ENCODE results near the gene MRTO4.
A peak's percentile ranks its signal among the peaks of the same experiment; 100 is the strongest.

DNA sequence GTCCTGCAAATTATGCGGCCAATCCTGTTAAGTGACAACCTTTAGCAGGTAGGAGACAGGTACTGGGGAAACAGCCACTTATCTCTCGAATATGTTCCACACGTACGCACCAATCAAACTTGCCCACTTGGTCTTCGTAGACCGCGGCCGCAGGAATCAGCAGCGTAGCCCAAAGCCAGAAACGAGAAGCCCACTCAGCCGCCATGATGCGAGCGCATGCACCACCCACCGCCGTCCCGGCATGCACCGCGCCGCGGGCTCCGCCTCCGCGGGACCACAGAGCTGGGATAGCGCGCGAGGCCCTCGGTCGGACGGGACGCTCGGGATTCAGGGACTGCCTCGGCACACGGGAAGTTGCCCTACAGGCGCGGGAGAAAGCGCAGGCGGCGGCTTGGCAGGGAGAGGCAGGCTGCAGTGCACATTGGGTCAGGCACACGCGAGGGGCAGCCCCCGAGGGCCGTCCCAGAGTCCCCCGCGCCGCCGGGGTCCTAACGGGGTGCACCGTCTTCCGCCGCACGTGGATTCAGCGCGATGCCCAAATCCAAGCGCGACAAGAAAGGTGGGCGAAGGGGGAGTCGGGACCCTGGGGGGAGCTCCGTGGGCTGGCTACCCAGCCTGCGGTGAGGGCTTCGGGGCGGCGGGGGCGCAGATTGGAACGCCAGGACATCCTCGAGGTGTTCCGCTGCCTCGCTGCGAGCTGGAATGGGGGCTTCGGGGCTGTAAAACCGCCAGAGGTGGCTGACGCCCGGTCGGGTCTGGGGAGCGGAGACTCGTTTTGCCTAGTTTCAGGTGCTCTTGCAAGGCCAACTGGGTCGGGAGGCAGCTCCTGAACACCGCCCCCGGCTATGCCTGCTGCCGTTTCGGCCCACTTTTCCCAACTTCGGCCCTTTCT lies at the start of gene MRTO4, which contains the start of gene EMC1:
- TF ChIP-seq, protein P1, sequence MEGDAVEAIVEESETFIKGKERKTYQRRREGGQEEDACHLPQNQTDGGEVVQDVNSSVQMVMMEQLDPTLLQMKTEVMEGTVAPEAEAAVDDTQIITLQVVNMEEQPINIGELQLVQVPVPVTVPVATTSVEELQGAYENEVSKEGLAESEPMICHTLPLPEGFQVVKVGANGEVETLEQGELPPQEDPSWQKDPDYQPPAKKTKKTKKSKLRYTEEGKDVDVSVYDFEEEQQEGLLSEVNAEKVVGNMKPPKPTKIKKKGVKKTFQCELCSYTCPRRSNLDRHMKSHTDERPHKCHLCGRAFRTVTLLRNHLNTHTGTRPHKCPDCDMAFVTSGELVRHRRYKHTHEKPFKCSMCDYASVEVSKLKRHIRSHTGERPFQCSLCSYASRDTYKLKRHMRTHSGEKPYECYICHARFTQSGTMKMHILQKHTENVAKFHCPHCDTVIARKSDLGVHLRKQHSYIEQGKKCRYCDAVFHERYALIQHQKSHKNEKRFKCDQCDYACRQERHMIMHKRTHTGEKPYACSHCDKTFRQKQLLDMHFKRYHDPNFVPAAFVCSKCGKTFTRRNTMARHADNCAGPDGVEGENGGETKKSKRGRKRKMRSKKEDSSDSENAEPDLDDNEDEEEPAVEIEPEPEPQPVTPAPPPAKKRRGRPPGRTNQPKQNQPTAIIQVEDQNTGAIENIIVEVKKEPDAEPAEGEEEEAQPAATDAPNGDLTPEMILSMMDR (IDR thresholded peaks at IDR 0.05) = no peak
- TF ChIP-seq, protein P2, sequence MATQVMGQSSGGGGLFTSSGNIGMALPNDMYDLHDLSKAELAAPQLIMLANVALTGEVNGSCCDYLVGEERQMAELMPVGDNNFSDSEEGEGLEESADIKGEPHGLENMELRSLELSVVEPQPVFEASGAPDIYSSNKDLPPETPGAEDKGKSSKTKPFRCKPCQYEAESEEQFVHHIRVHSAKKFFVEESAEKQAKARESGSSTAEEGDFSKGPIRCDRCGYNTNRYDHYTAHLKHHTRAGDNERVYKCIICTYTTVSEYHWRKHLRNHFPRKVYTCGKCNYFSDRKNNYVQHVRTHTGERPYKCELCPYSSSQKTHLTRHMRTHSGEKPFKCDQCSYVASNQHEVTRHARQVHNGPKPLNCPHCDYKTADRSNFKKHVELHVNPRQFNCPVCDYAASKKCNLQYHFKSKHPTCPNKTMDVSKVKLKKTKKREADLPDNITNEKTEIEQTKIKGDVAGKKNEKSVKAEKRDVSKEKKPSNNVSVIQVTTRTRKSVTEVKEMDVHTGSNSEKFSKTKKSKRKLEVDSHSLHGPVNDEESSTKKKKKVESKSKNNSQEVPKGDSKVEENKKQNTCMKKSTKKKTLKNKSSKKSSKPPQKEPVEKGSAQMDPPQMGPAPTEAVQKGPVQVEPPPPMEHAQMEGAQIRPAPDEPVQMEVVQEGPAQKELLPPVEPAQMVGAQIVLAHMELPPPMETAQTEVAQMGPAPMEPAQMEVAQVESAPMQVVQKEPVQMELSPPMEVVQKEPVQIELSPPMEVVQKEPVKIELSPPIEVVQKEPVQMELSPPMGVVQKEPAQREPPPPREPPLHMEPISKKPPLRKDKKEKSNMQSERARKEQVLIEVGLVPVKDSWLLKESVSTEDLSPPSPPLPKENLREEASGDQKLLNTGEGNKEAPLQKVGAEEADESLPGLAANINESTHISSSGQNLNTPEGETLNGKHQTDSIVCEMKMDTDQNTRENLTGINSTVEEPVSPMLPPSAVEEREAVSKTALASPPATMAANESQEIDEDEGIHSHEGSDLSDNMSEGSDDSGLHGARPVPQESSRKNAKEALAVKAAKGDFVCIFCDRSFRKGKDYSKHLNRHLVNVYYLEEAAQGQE (IDR thresholded peaks at IDR 0.05; ENCODE audit: insufficient read depth in 1 of 2, low read depth in 2 of 2, low read length in 1 of 2) = peak in 1 of 2 experiments; percentile 25; a peak in 1 of 4 replicates
- TF ChIP-seq POLR2AphosphoS5 (IDR thresholded peaks at IDR 0.05; ENCODE audit: low read depth, low read length) = peak; percentile 89
- peak; percentile 72; the same call in 1 of the 2 replicates for TF ChIP-seq SIN3A (IDR thresholded peaks at IDR 0.05; ENCODE audit: borderline replicate concordance, insufficient read depth, low read depth, low read length)
- 0 out of 2 replicates have a peak, but pooled peaks have one; percentile 28 for TF ChIP-seq TCF7L2 (IDR thresholded peaks at IDR 0.05; ENCODE audit: low read depth, low read length)
